OCI-LY7 (cell line): ENCODE results near the gene KLK1.

ENCODE experiments used
- EZH2phosphoT487 ChIP-seq: fragments of 200-600 bp; sonication (generic); IDR thresholded peaks from 2 replicates; pipeline ENCODE4 v1.6.1; 2018; ENCODE audit warnings: low read depth, borderline replicate concordance, mild to moderate bottlenecking, mixed run types, antibody characterized with exemption, low read length, moderate library complexity, mixed read lengths
- TF ChIP-seq, protein P1 (sequence below): fragments of 200-600 bp; sonication (generic); conservative IDR thresholded peaks from 2 replicates; pipeline ENCODE4 v1.5.1; 2014; ENCODE audit warnings: mild to moderate bottlenecking, antibody characterized with exemption, low read length, moderate library complexity, mixed read lengths

DNA sequence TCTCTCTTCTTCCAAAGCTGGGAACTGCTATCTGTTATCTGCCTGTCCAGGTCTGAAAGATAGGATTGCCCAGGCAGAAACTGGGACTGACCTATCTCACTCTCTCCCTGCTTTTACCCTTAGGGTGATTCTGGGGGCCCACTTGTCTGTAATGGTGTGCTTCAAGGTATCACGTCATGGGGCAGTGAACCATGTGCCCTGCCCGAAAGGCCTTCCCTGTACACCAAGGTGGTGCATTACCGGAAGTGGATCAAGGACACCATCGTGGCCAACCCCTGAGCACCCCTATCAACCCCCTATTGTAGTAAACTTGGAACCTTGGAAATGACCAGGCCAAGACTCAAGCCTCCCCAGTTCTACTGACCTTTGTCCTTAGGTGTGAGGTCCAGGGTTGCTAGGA is 36.3 kb upstream of the KLK1 start:
- TF ChIP-seq, protein P1, sequence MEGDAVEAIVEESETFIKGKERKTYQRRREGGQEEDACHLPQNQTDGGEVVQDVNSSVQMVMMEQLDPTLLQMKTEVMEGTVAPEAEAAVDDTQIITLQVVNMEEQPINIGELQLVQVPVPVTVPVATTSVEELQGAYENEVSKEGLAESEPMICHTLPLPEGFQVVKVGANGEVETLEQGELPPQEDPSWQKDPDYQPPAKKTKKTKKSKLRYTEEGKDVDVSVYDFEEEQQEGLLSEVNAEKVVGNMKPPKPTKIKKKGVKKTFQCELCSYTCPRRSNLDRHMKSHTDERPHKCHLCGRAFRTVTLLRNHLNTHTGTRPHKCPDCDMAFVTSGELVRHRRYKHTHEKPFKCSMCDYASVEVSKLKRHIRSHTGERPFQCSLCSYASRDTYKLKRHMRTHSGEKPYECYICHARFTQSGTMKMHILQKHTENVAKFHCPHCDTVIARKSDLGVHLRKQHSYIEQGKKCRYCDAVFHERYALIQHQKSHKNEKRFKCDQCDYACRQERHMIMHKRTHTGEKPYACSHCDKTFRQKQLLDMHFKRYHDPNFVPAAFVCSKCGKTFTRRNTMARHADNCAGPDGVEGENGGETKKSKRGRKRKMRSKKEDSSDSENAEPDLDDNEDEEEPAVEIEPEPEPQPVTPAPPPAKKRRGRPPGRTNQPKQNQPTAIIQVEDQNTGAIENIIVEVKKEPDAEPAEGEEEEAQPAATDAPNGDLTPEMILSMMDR = no peak
- TF ChIP-seq EZH2phosphoT487 = no peak
